Endothelial cell of umbilical vein (primary cell): ENCODE measurements around the gene PFDN1.
A peak's percentile ranks its signal among the peaks of the same experiment; 100 is the strongest.

ENCODE experiments used
- CTCF ChIP-seq, 2 donors: IDR thresholded peaks; 1 replicate in 1 of 2; 2 replicates in 1 of 2; pipeline ENCODE4 v1.5.1; 2011; ENCODE audit warnings: low read length in 2 of 2, mild to moderate bottlenecking in 2 of 2, moderate library complexity in 2 of 2, control low read depth in 1 of 2, inconsistent platforms in 1 of 2, low read depth in 1 of 2; ENCODE audit not compliant: insufficient read depth in 1 of 2; ENCODE audit errors: extremely low read depth in 1 of 2
- EZH2 ChIP-seq: IDR thresholded peaks from 2 replicates; pipeline ENCODE4 v1.6.1; 2012; ENCODE audit warnings: borderline replicate concordance, low read depth, mild to moderate bottlenecking, moderate library complexity, low read length, inconsistent platforms; ENCODE audit not compliant: severe bottlenecking
- GATA2 ChIP-seq: IDR thresholded peaks from 2 replicates; pipeline ENCODE4 v1.7.0; 2011; ENCODE audit warnings: low read depth, mild to moderate bottlenecking, moderate library complexity, mixed read lengths, low read length; ENCODE audit not compliant: insufficient read length, insufficient read depth
- POLR2A ChIP-seq: IDR thresholded peaks from 2 replicates; pipeline ENCODE4 v1.6.1; 2012; ENCODE audit warnings: low read depth, mild to moderate bottlenecking, control low read depth, low read length
- POLR2AphosphoS5 ChIP-seq: IDR thresholded peaks from 2 replicates; pipeline ENCODE4 v1.6.1; 2012; ENCODE audit warnings: low read depth, mild to moderate bottlenecking, control low read depth, low read length, moderate library complexity; ENCODE audit not compliant: insufficient read depth

- TF ChIP-seq CTCF (IDR thresholded peaks at IDR 0.05; ENCODE audit: extremely low read depth in 1 of 2, insufficient read depth in 1 of 2, low read depth in 1 of 2, low read length in 2 of 2) (no peak), POLR2A (no peak), EZH2 (no peak), POLR2AphosphoS5 (peak; percentile 79), GATA2 (peak; percentile 17)
Observed at GRCh38 chr5:140322751-140323731, 20.1 kb upstream of the PFDN1 start.
